H4 (cell line): ENCODE measurements around the gene PTPRN2. TPM values are rescaled to one million over a fixed set of nuclear protein-coding genes. Genes with fewer than 3 reads are reported as not detected.

ENCODE experiments used
- DNase-seq: peaks from one replicate; pipeline ENCODE4 v3.0.0-alpha.2; 2015; ENCODE audit warnings: low spot score
- total RNA-seq: library from RNA; depleted of rRNA; stranded (reverse); fragments of >200 nt; shearing (Covaris generic); gene quantifications from 2 replicates; pipeline ENCODE4 v1.2.3, GENCODE V29; 2014

PTPRN2 gene
- total RNA-seq, 1 experiment from 2014 or later: 0.97 TPM

GRCh38 chr7:157612664-157613561, 974.7 kb downstream of the PTPRN2 start:
- DNase-seq: no peak

DNA sequence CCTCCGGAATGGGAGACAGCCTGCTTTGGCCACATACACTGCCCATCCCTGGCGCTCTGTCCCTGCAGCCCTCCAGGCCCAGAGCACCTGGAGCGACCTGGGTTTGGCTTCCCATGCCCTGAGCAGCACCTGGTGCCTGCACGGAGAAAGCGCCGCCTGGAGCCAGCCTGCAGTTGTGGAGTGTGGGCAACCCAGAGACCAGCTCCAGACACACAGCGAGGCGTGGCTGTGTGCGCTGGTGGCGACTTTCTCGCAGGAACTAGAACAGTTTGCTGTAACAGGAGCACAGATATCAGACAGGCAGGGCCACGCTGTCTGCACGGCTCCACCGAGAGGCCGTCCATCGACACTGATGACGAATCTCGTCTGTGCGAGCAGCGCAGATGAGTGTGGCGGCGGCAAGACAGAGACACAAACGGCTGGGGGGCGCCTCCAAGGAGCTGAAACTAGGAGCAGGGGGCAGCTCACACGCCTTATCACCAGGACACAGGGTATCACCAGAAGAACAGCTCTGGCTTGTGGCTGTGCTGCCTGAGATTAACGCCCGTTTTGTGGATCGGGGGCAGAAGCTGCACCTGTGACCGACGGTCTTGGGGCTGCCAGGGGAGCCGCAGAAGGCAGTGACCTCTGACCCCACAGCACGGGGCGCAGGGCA, 975.5 kb downstream of the PTPRN2 start:
- DNase-seq: no peak

DNA sequence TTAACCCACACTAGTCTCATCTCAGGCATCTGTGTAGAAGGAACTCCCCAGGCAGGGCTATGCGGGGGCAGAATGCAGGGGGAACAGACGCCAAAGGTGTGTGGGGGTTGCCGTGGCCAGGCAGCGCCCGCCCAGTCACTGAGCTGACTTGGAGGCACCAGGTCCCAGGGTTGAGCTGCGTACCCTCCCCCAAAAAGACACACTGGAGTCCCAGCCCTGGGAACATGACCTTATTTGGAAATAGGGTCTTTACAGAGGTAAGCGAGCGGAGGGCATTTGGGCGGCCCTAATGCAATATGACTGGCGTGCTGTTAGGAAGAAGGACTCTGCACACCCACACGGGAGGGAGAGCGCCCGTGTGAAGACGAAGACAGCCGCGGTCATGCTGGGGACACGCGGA, 976.3 kb downstream of the PTPRN2 start:
- no peak for DNase-seq

DNA sequence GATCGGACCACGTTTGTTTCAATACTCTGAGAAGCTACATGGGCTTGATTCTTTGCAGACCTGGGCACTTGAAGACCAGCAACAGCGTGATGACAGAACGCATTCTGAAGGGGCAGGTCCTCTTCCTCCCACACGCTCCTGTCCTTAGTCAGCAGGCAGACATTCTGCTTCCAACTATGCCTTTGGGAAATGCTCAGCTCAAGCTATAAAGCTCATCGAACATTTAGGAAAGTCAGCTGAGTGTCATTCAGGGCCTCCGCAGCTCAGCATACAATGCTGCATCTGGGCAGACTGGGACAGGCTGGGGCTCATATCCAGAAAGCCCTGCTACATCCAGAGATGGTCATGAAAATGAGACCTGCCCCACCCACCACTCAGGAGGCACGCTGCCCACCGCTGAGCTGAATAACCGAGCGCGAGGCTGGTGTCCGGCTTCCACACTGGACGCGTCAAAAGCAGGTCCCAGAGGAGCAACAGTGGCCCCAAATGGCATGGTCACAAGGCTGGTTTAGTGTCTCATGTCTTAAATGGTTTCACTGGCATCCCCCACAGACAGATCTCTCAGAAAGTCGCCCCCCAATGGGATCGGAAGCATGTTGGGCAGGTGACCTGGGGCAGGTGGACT, 976.8 kb downstream of the PTPRN2 start:
- DNase-seq: no peak

DNA sequence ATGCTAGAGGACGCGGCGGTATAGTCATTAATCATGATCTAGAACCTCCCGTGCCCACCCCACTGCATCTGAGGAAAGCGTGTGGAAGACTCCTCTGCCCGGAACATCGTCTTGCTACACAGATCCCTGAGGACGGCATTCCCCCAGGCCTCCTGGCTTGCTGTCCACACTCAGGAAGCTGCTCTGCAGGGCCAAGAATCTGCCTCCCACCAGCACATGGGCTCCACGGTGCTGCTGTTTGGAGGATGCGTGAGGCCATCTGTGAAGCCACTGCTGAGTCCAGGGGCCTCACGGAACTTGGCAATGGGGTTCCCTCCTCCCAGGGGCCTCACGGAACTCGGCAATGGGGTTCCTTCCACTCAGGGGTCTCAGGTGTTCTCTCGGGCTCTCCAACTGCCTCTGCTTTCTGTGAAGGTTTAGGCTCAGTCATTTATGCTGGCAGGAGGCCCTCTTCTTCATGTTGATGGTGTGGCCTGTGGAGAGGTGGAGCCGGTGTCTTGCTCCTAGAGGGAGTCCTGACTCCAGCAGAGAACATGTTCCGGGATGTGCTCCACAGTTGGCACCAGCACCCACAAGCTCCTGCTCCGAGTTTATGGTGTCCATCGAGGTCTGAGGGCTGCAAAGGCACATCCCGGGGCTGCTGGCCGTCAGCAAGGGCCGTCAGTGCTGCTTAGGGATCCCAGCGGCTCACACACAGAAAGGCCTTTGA, 977.5 kb downstream of the PTPRN2 start:
- no peak for DNase-seq

DNA sequence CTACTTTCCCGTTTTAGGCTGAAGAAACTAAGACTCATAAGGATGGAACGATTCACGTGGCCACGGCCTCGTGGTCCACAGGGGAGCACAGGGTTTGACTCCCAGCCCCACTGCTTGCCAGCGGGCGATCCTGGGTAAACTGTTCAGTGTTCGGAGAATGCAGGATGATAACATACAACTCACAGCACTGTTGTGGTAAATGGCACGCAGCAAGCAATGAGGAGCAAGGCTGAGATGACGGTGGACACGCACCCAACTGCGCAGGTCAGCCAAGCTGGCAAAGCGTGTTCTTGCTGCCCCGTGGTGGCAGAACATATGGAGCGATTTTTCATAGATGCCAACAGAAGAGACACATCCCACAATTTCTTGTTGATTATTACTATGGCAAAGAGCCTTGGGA, 978.1 kb downstream of the PTPRN2 start:
- DNase-seq: no peak

- DNase-seq: no peak
Measured at GRCh38 chr7:157607218-157607617, 980.4 kb downstream of the PTPRN2 start.

- DNase-seq: no peak
Measured at GRCh38 chr7:157606140-157606539, 981.5 kb downstream of the PTPRN2 start.

DNA sequence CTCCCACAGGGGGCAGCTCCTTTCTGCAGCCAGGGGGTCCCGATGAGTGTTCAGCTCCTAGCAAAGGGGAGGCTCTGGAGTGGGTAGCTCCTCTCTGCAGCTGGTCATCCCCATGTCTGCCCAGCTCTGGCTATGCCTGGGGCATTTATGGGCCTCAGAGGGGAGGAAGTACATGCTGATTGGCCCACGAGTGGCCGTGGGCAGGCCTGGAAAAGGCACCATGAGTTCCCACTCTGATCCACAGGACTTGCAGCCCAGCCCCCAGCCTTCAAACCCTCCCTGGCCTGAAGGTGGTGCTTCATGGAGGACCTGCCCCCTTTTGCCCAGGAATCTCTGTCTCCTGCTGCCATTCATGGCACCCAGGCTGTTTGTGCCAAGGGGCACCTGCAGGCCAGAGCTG, 982.0 kb downstream of the PTPRN2 start:
- no peak for DNase-seq

GRCh38 chr7:157604661-157605381, 982.8 kb downstream of the PTPRN2 start:
- DNase-seq: no peak

GRCh38 chr7:157603716-157604115, 983.9 kb downstream of the PTPRN2 start:
- no peak for DNase-seq

- DNase-seq: no peak
Measured at GRCh38 chr7:157603005-157603404, 984.6 kb downstream of the PTPRN2 start.

GRCh38 chr7:157602581-157602980, 985.0 kb downstream of the PTPRN2 start:
- DNase-seq: no peak

DNA sequence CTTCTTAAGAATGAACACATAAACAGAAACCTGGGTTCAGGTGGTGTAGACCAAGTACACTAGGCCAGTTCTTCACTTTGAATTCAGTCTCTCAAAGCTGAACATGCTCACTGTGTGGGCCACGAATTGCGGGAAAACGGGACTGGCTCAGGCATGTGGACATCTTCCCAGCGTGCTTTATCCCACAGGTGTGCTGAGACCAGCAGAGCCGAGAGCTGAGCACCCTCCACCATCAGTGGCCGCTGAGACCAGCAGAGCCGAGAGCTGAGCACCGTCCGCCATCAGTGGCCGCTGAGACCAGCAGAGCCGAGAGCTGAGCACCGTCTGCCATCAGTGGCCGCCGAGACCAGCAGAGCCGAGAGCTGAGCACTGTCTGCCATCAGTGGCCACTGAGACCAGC, 985.5 kb downstream of the PTPRN2 start:
- DNase-seq: no peak

- no peak for DNase-seq
Measured at GRCh38 chr7:157601530-157601929, 986.1 kb downstream of the PTPRN2 start.

DNA sequence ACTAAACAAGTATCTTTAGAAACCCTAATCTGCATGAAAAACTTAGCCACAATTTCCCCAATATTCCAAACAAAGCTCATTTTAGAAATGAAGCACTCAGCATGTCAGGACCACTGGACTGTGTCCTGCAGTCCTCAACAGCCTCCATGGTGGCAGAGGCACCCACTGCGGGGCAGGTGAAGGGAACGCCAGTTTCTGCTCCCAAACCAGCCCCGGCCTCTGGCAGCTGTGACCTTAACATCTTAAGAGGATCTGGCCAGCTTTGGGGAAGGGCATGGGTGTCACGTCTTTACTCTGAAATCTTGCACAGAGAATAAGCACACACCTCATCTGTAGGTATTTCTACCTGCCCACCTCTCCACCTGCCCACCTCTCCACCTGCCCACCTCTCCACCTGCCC, 988.1 kb downstream of the PTPRN2 start:
- no peak for DNase-seq

- DNase-seq: no peak
Measured at GRCh38 chr7:157597562-157597961, 990.1 kb downstream of the PTPRN2 start.

DNA sequence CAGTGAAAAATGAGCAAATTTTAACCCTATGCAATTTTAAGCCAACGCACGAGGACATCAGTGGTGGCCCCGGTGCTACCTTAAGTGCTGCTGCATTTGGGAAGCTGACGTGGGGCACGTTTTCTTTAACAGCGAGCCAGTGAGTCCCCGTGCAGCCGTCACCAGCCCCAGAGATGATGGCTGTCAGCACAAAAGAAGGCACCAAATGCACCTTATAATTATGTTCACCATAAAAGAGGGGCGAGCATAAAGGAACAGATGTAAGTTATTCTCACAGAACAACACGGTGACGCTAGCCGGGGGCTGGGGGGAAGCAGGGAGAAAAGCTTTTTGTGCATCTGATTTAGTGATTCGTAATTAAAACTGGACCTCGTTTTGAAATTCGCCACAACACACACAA, 990.7 kb downstream of the PTPRN2 start:
- no peak for DNase-seq

GRCh38 chr7:157596471-157596870, 991.2 kb downstream of the PTPRN2 start:
- no peak for DNase-seq

- no peak for DNase-seq
Measured at GRCh38 chr7:157596026-157596425, 991.6 kb downstream of the PTPRN2 start.

DNA sequence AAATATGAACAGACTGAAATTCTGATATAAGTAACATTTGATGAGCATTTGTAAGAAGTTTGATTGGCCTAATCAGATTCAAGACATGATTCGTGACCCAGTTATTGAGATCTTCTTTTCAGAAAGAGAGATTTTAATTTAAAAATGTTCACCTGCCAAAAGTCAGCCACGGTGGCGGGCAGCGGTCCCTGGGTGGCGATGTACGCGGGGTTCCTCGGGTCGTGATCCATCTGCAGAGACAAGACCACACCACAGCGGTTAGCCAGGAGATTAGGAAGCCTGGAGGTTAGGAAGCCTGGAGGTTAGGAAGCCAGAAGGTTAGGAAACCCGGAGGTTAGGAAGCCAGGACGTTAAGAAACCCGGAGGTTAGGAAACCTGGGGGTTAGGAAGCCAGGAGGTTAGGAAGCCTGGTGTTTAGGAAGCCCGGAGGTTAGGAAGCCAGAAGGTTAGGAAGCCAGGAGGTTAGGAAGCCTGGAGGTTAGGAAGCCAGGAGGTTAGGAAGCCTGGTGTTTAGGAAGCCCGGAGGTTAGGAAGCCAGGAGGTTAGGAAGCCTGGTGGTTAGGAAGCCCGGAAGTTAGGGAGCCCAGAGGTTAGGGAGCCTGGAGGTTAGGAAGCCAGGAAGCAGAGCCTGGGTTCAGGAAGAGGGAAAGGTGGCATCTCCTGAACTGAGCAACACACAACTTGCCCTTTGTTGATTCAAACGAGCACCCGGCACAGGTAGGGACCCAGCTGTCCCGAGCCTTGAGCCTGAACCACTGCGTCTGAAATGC, 992.4 kb downstream of the PTPRN2 start:
- DNase-seq: no peak
